Measurements from ENCODE around the gene ALLC.

GRCh38 chr2:3737128-3737527 lies 79.1 kb downstream of the ALLC start:
- TF ChIP-seq, protein P1, sequence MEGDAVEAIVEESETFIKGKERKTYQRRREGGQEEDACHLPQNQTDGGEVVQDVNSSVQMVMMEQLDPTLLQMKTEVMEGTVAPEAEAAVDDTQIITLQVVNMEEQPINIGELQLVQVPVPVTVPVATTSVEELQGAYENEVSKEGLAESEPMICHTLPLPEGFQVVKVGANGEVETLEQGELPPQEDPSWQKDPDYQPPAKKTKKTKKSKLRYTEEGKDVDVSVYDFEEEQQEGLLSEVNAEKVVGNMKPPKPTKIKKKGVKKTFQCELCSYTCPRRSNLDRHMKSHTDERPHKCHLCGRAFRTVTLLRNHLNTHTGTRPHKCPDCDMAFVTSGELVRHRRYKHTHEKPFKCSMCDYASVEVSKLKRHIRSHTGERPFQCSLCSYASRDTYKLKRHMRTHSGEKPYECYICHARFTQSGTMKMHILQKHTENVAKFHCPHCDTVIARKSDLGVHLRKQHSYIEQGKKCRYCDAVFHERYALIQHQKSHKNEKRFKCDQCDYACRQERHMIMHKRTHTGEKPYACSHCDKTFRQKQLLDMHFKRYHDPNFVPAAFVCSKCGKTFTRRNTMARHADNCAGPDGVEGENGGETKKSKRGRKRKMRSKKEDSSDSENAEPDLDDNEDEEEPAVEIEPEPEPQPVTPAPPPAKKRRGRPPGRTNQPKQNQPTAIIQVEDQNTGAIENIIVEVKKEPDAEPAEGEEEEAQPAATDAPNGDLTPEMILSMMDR (conservative IDR thresholded peaks at IDR 0.05): no peak
- no peak for TF ChIP-seq ZFX (IDR thresholded peaks at IDR 0.05)

All from C4-2B (cell line).